Measurements from ENCODE around the gene BICD1.
A peak's percentile ranks its signal among the peaks of the same experiment; 100 is the strongest.
"Not testable (repeated sequence)": the region's sequence is repeated elsewhere in the genome, so short reads cannot be mapped to it uniquely, and the experiment has no call there.

Gene BICD1

DNA sequence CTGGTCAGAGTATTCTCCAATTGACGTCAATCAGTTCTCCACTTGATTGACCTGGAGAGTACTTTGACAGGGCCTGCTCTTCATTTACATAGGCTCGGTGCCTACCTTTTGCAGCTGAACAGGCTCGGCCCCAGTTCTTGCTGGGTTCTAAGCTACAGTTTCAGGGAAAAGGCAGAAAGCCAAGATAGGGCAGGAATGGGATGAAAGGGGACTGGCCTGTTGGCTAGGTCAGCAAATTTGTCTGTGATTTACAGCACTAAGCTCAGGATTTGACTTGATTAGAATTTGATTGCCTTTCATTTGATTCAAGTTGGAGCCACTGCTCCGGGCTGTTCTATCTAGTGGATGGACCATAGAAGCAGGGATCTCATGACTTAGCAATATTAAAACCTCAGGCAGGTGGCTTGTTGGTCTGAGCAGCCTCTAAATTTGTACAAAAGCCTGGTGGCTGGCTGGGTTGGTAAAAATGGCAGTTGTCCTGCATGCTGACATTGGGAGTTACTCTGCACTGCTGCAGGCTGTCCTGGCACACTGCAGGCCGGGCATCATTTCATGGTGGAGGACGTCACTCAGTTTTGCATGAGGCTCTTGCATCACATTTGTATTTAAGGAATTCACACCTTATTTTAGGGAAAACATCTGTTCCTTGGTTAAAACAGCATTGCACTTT is 71.8 kb downstream of the BICD1 start:
- DNase-seq (ENCODE audit: low read depth) = no peak
- TF ChIP-seq, protein P1, sequence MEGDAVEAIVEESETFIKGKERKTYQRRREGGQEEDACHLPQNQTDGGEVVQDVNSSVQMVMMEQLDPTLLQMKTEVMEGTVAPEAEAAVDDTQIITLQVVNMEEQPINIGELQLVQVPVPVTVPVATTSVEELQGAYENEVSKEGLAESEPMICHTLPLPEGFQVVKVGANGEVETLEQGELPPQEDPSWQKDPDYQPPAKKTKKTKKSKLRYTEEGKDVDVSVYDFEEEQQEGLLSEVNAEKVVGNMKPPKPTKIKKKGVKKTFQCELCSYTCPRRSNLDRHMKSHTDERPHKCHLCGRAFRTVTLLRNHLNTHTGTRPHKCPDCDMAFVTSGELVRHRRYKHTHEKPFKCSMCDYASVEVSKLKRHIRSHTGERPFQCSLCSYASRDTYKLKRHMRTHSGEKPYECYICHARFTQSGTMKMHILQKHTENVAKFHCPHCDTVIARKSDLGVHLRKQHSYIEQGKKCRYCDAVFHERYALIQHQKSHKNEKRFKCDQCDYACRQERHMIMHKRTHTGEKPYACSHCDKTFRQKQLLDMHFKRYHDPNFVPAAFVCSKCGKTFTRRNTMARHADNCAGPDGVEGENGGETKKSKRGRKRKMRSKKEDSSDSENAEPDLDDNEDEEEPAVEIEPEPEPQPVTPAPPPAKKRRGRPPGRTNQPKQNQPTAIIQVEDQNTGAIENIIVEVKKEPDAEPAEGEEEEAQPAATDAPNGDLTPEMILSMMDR (IDR thresholded peaks at IDR 0.05; ENCODE audit: insufficient read depth, low read depth, low read length, missing control alignments) = no peak
- no peak overlapping the region for H3K4me3 ChIP-seq (ENCODE audit: low read length)

GRCh38 chr12:32179011-32179395 is 72.4 kb downstream of the BICD1 start:
- TF ChIP-seq, protein P1 (IDR thresholded peaks at IDR 0.05; ENCODE audit: insufficient read depth, low read depth, low read length, missing control alignments) = no peak

DNA sequence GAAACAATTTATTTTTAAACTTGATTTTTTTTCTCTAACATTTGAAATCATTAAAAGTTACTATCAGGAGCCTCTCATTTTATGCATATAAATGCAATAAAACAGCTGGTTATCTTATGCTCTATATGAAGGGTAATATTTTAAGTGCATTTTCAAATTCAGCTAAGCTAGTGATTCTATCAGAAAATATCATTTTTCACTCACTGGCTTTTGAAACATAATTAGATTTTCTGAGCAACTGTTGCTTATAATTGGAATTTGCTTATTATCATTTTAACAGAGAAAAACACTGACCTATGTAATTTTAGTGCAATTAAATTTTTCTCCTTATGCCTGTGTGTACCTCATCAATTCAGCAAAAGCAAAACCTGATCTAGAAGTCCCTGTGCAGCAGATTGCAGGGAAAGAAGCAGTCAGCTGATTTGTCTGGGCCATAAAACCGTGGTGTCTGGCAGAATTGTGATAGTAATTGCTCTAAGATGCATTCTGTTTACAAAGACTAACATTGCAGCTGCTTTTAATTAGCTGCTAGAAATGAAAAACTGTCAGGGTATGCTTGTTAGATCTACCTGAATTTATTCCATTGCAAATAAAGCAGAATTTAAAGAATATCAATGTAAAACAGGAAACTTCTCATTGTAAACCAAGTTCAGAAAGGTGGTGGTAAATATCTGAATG is 75.0 kb downstream of the BICD1 start:
- TF ChIP-seq, protein P1 (IDR thresholded peaks at IDR 0.05; ENCODE audit: insufficient read depth, low read depth, low read length, missing control alignments) = no peak
- H3K4me3 ChIP-seq (ENCODE audit: low read length) = no peak overlapping the region

More at GRCh38 chr12:32179011-32179395, 72.4 kb downstream of the BICD1 start:
- no peak for DNase-seq (ENCODE audit: low read depth)
- H3K4me3 ChIP-seq (ENCODE audit: low read length) = no peak overlapping the region

GRCh38 chr12:32183650-32184049 is 77.0 kb downstream of the BICD1 start:
- no peak overlapping the region for H3K4me3 ChIP-seq (ENCODE audit: low read length)
- DNase-seq (ENCODE audit: low read depth) = no peak
- TF ChIP-seq, protein P1 (IDR thresholded peaks at IDR 0.05; ENCODE audit: insufficient read depth, low read depth, low read length, missing control alignments) = no peak

More for the DNA sequence above, 75.0 kb downstream of the BICD1 start:
- DNase-seq (ENCODE audit: low read depth) = no peak

- peak; percentile 25 for DNase-seq (ENCODE audit: low read depth)
- not testable (repeated sequence) for H3K4me3 ChIP-seq (ENCODE audit: low read length)
Observed at GRCh38 chr12:32187127-32187526, 80.5 kb downstream of the BICD1 start.

DNA sequence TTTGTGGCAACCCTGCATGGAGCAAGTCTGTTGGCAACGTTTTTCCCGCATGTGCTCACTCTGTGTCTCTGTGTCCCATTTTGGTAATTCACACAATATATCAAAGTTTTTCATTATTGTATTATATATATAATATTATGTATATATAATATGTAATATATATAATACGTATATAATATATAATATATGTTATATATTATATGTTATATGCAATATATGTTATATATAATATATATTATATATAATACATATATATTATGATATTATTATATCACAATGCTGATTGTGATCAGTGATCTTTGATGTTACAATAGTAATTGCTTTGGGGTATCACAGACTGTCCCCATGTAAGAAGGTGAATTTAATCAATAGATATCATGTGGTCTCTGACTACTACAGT is 84.8 kb downstream of the BICD1 start:
- no peak for DNase-seq (ENCODE audit: low read depth)
- TF ChIP-seq, protein P1 (IDR thresholded peaks at IDR 0.05; ENCODE audit: insufficient read depth, low read depth, low read length, missing control alignments) = no peak
- H3K4me3 ChIP-seq (ENCODE audit: low read length) = no peak overlapping the region

DNA sequence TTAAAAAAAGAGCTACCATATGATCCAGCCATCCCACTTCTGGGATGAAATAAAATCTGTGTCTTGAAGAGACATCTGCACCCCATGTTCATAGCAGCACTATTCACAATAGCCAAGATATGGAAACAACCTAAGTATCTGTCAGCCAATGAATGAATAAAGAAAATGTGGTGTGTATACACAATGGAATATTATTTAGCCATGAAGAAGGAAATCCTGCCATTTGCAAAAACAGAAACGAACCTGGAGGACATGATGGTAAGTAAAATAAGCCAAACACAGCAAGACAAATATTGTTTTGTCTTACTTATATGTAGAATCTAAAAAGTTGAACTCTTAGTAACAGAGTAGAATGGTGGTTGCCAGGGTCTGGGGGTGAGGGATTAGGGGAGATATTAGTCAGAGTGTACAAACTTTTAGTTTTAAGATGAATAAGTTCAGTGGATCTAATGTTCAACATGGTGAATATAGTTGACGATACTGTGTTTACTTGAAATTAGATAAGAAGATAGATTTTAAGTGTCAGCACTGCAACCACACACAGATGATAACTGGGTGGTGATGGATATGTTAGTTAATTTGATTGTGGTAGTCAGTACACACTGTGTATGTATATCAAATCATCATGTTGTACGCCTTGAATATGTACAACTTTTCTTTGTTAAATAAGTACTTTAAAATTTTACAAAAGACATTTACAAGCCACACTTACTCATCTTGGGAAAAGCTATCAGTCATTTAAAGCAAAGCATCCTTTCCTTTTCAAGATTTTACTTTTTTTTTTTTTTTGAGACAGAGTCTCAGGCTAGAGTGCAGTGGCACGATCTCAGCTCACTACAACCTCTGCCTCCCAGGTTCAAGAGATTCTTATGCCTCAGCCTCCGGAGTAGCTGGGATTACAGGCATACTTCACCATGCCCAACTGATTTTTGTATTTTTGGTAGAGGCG is 89.9 kb downstream of the BICD1 start:
- H3K4me3 ChIP-seq (ENCODE audit: low read length) = no peak overlapping the region
- DNase-seq (ENCODE audit: low read depth) = no peak
- TF ChIP-seq, protein P1 (IDR thresholded peaks at IDR 0.05; ENCODE audit: insufficient read depth, low read depth, low read length, missing control alignments) = no peak
